Activated CD4-positive, CD25-positive, alpha-beta regulatory T cell treated with anti-CD3 and anti-CD28 coated beads, Interleukin-2, amount 50 U/mL, for 16 hours (primary cell): ENCODE measurements around the gene NFYA.

Experiments used
- DNase-seq: peaks from one replicate; pipeline ENCODE4 v3.0.0-alpha.2; 2020; ENCODE audit warnings: low read depth, low spot score

The NFYA gene

DNA sequence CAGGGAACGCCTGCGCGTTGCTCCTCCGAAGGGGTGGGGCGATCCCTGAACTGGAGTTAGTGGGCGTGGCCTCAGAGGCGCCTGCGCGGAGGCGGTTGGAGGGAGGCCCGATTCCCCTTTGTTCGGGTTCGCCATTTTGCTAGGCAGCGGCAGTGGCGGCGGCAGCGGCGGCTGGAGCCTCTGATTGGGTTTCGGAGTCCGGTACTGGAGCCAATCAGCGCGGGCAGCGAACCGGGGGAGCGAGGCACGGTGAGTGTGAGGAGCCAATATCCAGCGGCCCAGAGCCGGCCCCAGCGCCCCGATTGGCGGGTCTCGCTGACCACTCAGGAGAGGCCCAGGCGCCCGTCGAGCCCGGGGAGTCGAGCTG is at the start of gene NFYA:
TSS of gene NFYA (plus strand) at position 139 of the 367 bp plus-strand sequence. CDS start 6,116 bp downstream, outside the sequence.
- DNase-seq: no peak

- no peak for DNase-seq
Observed at GRCh38 chr6:41023114-41023513, 49.7 kb upstream of the NFYA start.

DNA sequence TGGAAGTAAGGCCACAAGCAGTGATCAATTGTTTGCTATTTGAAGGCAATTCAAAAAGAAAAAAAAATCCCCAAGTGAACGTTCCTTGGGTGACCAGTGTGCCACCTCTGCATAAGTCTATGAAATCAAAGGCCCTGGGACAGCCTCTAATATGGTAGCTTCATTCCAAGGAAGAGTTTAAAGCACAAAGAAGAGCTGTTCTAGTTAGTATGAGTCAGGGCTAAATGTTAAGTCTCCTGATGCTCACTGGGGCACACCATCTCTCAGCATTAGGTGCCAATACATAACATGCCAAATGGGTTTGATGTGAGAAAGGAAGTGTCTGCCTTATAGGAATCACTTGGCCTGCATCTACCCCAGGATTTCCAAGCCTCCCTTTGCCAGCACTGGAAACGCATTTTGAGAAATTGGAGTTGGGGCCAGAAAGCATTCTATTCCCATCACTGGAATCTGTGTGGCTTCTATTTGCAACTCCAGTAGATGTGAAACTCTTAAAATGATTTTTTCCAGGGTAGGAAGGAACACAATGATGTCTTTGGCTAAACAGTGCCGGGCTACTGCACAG is 46.7 kb upstream of the NFYA start:
- DNase-seq: no peak

DNA sequence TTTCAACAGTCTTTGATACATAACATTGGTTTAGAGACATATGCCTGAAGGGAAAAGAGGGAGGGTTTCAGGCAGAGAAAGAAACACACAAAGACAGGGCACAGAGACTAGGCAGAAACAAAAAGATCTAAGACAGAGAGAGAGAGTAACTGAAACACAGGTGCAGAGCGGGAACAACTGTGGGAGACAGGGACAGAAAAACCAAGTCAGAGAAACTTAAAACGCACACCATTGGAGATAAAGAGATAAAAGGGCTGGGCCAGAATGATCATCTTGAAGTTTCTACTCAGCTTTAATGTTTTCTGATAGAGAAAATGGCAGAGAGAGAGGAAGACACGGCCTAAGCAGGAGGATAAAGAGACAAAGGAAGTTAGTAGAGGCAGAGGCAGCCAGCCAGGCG is 45.5 kb upstream of the NFYA start:
- no peak for DNase-seq

DNA sequence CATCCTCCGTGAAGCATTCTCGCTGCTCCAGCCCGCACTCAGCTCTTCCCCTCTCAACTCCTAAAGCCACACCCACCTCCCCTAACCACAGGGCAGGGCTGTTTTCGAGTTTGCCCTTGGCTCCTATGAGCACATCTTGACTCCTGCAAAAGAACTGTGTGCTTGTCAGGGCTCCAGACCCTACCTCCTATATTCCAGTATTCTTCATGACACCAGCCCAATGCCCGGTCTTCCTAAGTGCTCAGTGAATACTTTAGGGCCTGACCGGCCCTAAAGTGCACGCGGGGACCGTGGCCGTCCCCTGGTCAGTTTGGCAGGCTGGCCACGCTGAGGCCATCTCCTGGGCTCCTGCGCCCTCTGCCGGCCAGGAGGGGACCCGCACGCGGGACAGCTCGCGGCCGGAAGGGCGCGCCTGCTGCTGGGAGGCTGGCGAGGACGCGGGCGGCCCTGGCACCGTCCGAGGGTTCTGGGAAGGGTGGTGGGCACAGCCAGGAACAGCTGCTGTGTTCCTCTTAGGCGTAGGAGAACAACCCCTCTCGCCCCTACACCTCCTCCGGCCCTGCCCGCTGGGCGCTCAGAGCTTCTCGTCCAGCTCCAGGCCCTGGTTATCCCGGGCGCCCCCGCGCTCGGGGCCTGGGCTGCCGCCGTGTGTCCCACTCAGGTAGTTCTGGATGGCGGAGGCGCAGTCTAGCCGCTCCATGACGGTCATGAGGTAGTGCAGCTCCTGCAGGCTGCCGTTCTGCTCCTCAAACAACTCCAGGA is 44.8 kb upstream of the NFYA start:
- DNase-seq: peak; percentile 58

- DNase-seq: no peak
Observed at GRCh38 chr6:41028561-41029412, 44.0 kb upstream of the NFYA start.

GRCh38 chr6:41032830-41033229 is 39.9 kb upstream of the NFYA start:
- no peak for DNase-seq

GRCh38 chr6:41033776-41034175 is 39.0 kb upstream of the NFYA start:
- no peak for DNase-seq

- DNase-seq: no peak
Observed at GRCh38 chr6:41036186-41036585, 36.6 kb upstream of the NFYA start.

GRCh38 chr6:41036601-41037000 is 36.2 kb upstream of the NFYA start:
- DNase-seq: no peak

DNA sequence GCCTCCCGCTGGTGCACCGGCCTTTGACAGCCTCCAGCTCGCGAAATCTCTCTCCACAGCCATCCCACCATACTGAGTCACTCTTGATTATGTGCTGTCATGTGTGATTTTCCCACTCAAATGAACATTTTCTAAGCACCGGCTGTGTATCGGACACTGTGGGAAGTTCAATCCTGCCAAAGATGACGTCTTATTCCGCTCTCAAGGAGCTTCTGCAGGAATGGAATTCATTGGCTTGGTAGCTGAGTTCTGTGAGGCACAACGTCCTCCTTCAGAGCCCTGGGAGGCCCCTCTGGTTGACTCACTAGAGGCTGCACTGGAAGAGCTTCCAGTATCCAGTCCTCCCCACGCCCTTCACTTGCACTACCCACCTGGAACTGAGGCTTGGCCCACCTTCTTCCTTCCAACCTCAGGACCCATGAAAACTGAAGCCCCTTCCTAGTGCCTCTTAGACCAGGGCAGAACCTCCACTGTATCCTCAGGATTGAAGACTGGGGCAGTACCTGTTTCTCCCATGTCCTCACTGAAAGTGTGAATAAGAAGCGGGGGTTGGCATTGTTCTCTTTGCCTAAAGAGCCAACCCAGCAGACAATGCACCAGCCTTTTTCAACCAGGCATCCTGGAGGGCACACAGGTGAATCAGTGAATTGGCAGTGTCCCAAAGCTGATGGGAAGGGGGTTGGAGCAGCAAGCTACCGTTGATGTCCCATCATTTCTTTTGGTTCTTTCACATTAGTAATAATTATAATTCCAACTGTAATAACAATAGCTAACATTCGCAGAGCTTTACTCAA is 35.5 kb upstream of the NFYA start:
- DNase-seq: no peak

GRCh38 chr6:41038205-41038604 is 34.6 kb upstream of the NFYA start:
- DNase-seq: no peak

DNA sequence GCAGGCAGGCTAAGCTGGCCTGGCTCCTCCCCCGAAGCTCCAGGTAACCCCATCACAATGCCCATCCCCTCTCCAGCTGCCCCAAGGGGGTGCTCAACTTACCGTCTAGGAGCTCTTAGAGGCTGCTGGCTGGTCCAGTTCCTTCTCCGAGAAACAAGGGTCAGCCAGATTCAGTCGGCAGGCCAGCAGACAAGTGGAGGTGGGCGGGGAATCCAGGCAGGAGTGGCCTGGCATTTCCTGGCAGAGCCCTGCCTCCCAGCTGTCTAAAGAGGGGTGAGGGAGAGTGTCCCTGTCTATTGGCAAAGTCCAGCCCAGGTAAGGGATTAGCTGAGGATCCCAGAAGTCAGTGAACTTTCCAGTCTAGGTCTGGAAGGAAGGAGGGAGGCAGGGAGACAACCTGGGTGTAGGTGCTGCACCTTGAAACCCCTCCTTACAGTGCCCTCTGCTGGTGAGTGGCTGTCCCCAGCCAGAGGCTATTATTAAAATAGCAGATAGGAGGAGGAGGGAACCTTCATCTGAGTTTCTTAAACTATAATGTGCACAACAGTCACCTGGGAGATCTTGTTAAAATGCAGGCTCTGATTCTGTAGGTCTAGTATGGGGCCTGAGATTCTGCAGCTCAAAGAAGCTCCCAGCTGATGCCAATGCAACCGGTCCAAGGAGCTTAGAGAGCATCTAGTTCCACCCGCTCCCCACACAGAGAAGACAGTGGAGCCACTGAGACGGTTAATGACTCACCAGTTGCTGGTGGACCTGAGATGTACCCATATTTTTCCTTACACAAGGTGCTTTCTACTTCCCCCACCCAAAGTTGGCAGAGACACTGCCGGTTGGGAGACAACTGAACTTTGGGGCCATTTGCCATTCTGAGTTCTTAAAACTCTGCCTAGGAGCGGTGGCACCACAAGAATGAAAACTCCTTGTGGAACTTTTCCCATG is 33.4 kb upstream of the NFYA start, which contains the start of gene UNC5CL:
TSS of gene UNC5CL (minus strand) at position 162 of the 939 bp plus-strand sequence. CDS start 4,147 bp downstream, outside the sequence.
- DNase-seq: peak; percentile 23

DNA sequence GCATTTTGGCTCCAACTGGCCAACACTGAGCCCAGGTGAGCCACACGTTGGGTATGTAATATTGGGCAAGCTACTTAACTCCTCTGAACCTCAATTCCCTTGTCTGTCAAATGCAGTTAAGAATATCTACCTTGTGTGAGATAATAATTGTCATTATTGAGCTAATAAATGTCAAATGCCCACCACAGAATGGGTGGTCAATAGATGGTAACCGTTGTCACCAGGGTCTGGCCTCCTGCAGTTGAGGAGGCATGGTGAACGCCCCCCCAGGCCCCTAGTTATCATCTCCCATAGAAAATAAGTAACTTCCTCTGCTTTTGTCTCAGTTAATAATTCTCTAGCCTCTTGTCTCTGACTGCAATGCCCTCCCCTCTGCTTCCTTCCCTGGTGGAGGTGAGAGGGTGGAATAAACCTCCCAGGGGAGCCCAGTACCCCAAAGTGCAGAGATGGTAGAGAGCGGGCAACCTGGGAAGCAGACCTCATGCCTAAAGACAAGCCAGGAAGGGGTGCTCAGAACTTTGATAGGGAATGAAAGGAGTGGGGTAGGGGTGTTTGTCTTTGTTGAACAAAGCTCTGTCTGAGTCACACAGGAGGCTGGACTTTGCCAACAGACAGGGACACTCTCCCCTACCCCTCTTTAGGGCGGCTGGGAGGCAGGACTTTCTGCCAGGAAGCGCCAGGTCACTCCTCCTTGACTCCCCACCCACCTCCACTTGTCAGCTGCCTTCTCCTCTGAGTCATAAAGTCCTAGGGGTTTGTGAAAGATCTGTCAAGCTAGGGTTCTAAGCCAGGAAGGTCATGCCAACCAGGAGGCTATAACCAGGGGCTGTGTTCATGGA is 32.5 kb upstream of the NFYA start:
- no peak for DNase-seq

DNA sequence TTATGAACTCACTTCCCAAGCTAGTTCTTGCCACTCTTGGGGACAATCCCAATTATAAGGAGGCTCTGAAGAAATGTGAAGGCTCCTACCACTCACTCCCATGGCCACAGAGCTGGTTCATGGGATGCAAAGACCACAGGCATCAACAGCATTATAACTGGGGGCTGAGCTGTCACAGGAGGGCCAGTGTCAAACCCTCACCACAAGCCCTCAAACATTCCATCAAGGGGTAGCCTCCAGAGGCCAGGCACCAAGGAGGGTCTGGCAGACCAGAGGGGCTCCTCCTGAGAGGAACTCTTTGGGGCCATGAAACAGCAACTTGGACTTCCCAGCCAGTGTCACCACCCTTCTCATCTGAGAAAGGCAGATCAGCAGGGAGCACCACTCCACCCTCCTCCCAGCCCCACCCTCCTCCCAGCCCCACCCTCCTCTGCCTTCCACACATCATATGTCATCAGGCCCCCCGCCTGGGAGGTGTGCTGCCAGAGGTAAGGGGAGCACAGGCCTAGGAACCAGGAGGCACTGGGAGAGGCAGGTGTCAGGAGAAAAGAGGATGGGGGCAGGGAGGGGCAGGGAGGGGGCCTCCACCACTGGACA is 31.7 kb upstream of the NFYA start:
- DNase-seq: no peak

GRCh38 chr6:41042226-41043055 is 30.3 kb upstream of the NFYA start, which contains the start of gene TSPO2:
Gene TSPO2 (plus strand): TSS chr6:41042467. CDS start chr6:41042986, 519 bp downstream.
- no peak for DNase-seq

GRCh38 chr6:41043151-41043550 is 29.6 kb upstream of the NFYA start:
- no peak for DNase-seq

GRCh38 chr6:41045664-41046063 is 27.1 kb upstream of the NFYA start:
- DNase-seq: no peak
